ENCODE measurements around the gene ZNF160.
"Not testable (repeated sequence)": the region's sequence is repeated elsewhere in the genome, so short reads cannot be mapped to it uniquely, and the experiment has no call there.

Gene ZNF160

DNA sequence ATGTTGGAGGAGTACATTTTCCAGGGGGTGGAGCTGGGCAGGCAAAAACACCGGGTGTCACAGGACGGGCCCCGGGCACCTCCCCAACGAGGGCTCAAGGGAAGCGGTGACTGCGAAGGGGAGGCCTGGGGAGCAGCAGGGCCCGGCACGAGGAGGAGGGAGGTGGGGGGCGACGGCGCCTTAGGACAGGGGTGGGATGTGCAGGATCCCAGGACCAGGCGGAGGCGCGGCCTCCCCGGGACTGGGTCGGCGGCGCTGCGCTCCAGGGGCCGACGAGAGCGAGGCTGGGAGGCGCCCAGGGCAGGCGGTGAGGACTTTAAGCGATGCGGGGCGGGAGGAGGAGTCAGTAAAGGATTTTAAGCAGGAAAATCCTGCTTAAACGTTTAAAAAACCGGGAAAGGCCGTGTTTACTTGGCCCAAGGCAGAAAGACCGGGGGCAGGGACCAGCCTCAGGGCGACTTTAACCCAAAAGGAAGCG is 427 bp downstream of the ZNF160 start (continued):
- TF ChIP-seq PRDM10 (tag by site-specific recombination; IDR thresholded peaks at IDR 0.05): peak; percentile 44; the same call in 1 of the 2 replicates
- peak; percentile 23; the same call in 1 of the 2 replicates for TF ChIP-seq SP2 (tag by site-specific recombination; IDR thresholded peaks at IDR 0.05)
- peak; percentile 68 for TF ChIP-seq ZNF335 (tag by site-specific recombination; conservative IDR thresholded peaks at IDR 0.05)
- no peak for TF ChIP-seq BCL11A (tag by site-specific recombination; IDR thresholded peaks at IDR 0.05; ENCODE audit: low read depth)

DNA sequence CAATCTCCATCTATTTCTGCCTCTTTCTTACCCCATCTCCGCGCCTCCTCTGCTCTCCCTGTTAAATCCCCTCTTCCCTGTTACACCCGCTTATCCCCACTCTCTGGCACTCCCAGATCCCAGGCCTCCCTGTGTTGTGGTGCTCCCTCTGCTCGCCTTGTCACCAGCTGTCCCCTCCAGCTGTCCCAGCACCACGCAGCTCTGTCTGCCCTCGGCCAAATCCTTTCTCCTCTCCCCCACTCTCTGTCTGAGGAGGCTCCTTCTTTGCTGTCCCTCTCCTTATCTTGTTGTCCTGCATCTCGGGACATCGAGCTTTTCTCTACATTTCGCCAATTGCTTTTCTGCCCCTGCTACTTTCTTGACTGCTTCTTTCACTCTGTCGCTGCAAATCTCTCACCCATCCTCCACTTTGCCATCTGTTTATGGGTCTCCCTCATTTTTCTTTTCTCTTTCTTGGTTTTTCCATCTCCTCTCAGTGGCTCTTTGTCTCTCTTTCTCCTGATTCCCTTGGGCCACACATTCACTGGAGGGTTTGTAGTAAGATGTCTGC is 941 bp downstream of the ZNF160 start:
- H3K36me3 ChIP-seq (ENCODE audit: control insufficient read depth in 2 of 2, insufficient read depth in 1 of 2, low read length in 2 of 2): peaks cover 0 to 20% of the 10 kb centered on the region in 2 experiments; a peak in 2 of 3 replicates
- POLR2A ChIA-PET: no interaction called here
- H3K9me3 ChIP-seq (ENCODE audit: control insufficient read depth, insufficient read depth, low read depth, low read length): no peaks in the 10 kb centered on the region; the same call in 1 of the 2 replicates
- H3K4me1 ChIP-seq (ENCODE audit: control insufficient read depth, insufficient read depth, low read length): no peaks in the 10 kb centered on the region
- H3K27ac ChIP-seq (ENCODE audit: extremely low read depth, low read depth, low read length): no peak overlapping the region
- peak overlapping the region; percentile 89 for H3K4me3 ChIP-seq (ENCODE audit: low read depth, low read length)
- TF ChIP-seq ZNF514 (tag by site-specific recombination; IDR thresholded peaks at IDR 0.05) (no peak), ZNF366 (tag by site-specific recombination; conservative IDR thresholded peaks at IDR 0.05) (peak; percentile 35; the same call in 1 of the 2 replicates)
- CTCF ChIA-PET: no interaction called here

DNA sequence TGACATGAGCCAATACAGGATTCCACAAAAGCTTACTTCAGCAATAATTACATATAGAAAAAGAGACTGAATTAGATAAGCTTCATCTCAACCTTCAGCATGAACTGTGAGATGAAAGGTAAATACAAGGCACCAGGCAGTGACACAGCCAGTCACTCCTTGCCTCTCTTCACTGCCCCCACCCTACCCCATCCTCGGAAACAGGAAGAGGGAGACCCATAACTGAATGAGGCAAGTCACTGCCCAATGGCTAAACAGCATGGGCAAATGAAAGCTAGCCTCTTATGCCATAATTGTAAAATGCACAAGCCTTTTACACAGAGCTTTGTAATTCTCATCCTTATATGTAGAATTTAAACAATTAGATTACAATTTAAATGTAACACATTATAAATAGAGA is 1.7 kb downstream of the ZNF160 start:
- Histone ChIP-seq H3K9me3 (ENCODE audit: control insufficient read depth, insufficient read depth, low read depth, low read length) (no peaks in the 10 kb centered on the region; the same call in 1 of the 2 replicates), H3K4me1 (ENCODE audit: control insufficient read depth, insufficient read depth, low read length) (no peaks in the 10 kb centered on the region), H3K36me3 (ENCODE audit: control insufficient read depth in 2 of 2, insufficient read depth in 1 of 2, low read length in 2 of 2) (peaks cover 0 to 20% of the 10 kb centered on the region in 2 experiments; a peak in 2 of 3 replicates), H3K27ac (ENCODE audit: extremely low read depth, low read depth, low read length) (no peak overlapping the region), H3K4me3 (ENCODE audit: low read depth, low read length) (no peak overlapping the region)
- ChIA-PET CTCF (interaction anchor here (0.6 to 0.7 kb wide), 2 partner anchors 81 to 1987 kb away, joined by 3 read pairs; no protein-coding TSS in a partner anchor), POLR2A (no interaction called here)
- TF ChIP-seq ZNF514 (tag by site-specific recombination; IDR thresholded peaks at IDR 0.05): no peak
- TF ChIP-seq, protein P1, sequence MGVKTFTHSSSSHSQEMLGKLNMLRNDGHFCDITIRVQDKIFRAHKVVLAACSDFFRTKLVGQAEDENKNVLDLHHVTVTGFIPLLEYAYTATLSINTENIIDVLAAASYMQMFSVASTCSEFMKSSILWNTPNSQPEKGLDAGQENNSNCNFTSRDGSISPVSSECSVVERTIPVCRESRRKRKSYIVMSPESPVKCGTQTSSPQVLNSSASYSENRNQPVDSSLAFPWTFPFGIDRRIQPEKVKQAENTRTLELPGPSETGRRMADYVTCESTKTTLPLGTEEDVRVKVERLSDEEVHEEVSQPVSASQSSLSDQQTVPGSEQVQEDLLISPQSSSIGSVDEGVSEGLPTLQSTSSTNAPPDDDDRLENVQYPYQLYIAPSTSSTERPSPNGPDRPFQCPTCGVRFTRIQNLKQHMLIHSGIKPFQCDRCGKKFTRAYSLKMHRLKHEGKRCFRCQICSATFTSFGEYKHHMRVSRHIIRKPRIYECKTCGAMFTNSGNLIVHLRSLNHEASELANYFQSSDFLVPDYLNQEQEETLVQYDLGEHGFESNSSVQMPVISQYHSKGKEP (tag by site-specific recombination; IDR thresholded peaks at IDR 0.05): no peak
- no peak for TF ChIP-seq ZBTB17 (tag by site-specific recombination; IDR thresholded peaks at IDR 0.05)
- no peak for TF ChIP-seq ZNF558 (tag by site-specific recombination; IDR thresholded peaks at IDR 0.05)
- no peak for TF ChIP-seq ZFP37 (tag by site-specific recombination; IDR thresholded peaks at IDR 0.05)
- TF ChIP-seq ZNF555 (tag by site-specific recombination; conservative IDR thresholded peaks at IDR 0.05): no peak
- no peak for TF ChIP-seq KLF1 (tag by site-specific recombination; IDR thresholded peaks at IDR 0.05)
- no peak for TF ChIP-seq ZSCAN30 (tag by site-specific recombination; IDR thresholded peaks at IDR 0.05)
- TF ChIP-seq ZSCAN5A (tag by site-specific recombination; IDR thresholded peaks at IDR 0.05): no peak

DNA sequence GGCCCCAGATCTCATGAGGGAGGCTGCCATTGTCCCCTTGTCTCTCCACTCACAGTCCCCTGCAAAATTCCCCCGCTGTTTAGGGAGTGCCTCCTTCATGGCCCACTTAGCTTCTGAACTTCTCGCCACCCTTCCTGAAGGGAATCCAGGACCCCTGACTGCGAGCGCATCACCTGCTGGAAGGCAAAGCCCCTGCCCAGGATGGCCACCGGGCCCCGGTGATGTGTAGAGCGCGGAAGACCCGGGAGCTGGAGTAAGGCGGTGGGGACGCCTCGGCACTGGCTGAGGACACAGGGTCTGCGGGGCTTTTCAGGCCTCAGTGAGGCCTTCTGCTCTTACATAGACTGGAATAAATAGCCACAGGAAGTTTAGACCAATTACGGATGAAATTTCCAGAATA is 4.7 kb downstream of the ZNF160 start:
- peaks cover 0 to 26% of the 10 kb centered on the region in 2 experiments; a peak in 2 of 3 replicates for H3K36me3 ChIP-seq (ENCODE audit: control insufficient read depth in 2 of 2, insufficient read depth in 1 of 2, low read length in 2 of 2)
- H3K27ac ChIP-seq (ENCODE audit: extremely low read depth, low read depth, low read length); H3K9me3 ChIP-seq (ENCODE audit: control insufficient read depth, insufficient read depth, low read depth, low read length); H3K4me1 ChIP-seq (ENCODE audit: control insufficient read depth, insufficient read depth, low read length); H3K4me3 ChIP-seq (ENCODE audit: low read depth, low read length); POLR2A ChIA-PET: not testable (repeated sequence)
- CTCF ChIA-PET: interaction anchor here (0.6 kb wide), 1 partner anchor 10 kb away, joined by 3 read pairs; no protein-coding TSS in a partner anchor

DNA sequence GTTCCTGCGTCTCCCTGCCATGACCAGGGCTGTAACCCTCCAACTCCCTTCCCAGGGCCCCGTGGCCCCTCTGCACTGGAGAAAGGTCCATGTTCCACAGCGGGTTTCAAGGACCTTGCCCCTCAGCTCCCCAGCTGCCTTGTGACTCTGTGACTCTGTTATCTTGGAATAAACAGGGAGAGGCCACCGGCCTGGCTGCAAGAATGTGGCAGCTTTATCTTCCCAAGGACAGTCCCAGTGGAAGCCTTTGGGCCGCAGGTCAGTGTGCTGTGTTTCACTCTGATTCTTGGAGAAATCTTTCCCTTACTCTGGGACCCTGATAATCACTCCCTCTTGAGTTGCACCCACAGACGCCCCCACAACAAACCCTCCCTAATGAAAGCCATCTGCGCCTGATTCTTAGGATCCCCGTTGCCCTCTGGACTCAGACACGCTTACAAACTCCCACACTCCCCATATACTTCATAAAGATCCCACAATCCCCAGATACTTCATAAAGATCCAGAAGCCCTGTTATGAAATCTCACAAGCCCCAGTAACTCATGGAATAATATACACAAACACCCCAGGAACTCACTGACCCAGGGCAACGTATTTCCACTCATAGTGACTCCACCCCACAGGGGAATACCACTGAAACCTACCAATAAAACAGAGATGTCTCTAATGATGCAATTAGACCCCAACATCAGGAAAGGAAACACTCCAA is 6.1 kb downstream of the ZNF160 start:
- H3K27ac ChIP-seq (ENCODE audit: extremely low read depth, low read depth, low read length); H3K4me1 ChIP-seq (ENCODE audit: control insufficient read depth, insufficient read depth, low read length); H3K9me3 ChIP-seq (ENCODE audit: control insufficient read depth, insufficient read depth, low read depth, low read length); H3K4me3 ChIP-seq (ENCODE audit: low read depth, low read length); POLR2A ChIA-PET; CTCF ChIA-PET: not testable (repeated sequence)
- H3K36me3 ChIP-seq (ENCODE audit: control insufficient read depth in 2 of 2, insufficient read depth in 1 of 2, low read length in 2 of 2): peaks cover 0 to 32% of the 10 kb centered on the region in 2 experiments; a peak in 2 of 3 replicates

GRCh38 chr19:53096579-53096978 is 6.6 kb downstream of the ZNF160 start:
- H3K36me3 ChIP-seq (ENCODE audit: control insufficient read depth in 2 of 2, insufficient read depth in 1 of 2, low read length in 2 of 2): peaks cover 0 to 35% of the 10 kb centered on the region in 2 experiments; a peak in 2 of 3 replicates
- POLR2A ChIA-PET; H3K4me3 ChIP-seq (ENCODE audit: low read depth, low read length); H3K4me1 ChIP-seq (ENCODE audit: control insufficient read depth, insufficient read depth, low read length); CTCF ChIA-PET; H3K9me3 ChIP-seq (ENCODE audit: control insufficient read depth, insufficient read depth, low read depth, low read length); H3K27ac ChIP-seq (ENCODE audit: extremely low read depth, low read depth, low read length): not testable (repeated sequence)
